RPMI8226 (cell line): Measurements from ENCODE around the gene MUL1.
A peak's percentile ranks its signal among the peaks of the same experiment; 100 is the strongest.
"Not testable (repeated sequence)": the region's sequence is repeated elsewhere in the genome, so short reads cannot be mapped to it uniquely, and the experiment has no call there.

Source experiments
- DNase-seq: peaks from one replicate; pipeline ENCODE4 v3.0.0-alpha.2; 2015

MUL1 gene

DNA sequence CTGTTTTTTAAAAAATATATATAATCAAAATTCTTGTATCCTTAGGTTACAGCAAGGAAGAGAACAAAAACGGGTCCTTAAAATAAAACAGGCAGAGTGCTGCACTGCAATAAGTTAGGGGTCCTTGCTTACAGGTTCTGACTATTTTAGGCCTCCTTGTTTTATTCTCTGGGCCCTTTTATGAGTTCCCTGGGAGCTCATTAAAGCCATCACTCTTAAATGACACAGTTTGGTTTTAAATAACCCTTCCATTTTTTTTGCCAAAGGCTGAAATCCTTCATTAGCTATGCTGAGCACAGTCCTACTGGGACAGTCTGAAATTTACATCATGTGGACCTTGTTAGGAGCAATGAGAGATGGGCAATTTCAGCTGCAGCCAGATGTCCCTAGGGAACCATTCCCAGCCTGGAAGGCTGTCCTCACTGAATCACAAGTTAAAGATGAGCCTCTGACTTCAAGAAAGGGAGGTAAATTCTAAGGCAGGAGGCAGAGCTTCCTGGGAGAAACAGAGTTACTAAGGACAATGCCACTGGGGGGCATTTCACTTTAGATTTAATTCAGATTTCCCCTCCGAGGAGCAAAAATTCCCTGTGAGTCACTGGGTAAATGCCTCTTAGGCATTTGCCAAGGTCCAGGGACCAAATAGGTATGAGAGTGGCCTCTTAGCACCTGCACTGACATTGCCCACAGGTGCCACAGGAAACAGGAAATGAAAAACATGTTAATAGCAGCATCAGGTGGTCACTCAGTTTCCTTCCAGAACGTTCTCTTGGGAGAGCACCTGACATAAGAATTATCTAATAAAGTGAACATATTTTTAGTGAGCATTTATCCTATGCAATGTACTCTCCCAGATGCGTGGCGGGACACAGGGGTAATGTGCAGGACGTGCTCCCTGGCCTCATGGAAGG is 3.8 kb upstream of the MUL1 start:
- DNase-seq, result peak; percentile 66

- DNase-seq, result no peak
These were observed 440 bp upstream of the MUL1 start for GRCh38 chr1:20508411-20508771.

DNA sequence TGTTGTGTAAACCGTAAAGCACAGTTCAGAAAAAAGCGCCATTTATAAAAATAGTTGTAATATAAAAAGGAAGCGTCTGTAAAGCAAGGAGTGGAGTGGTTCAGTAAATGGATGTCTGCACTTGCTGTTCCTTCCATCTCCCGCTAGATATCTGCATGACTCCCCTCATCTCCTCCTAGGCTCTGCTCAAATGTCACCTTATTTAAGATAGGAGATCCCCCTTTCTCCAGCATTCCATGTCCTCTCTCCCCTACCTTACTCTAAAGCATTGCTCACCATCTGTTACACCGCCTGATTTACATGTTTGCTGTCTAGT is 745 bp downstream of the MUL1 start:
- DNase-seq, result no peak

DNA sequence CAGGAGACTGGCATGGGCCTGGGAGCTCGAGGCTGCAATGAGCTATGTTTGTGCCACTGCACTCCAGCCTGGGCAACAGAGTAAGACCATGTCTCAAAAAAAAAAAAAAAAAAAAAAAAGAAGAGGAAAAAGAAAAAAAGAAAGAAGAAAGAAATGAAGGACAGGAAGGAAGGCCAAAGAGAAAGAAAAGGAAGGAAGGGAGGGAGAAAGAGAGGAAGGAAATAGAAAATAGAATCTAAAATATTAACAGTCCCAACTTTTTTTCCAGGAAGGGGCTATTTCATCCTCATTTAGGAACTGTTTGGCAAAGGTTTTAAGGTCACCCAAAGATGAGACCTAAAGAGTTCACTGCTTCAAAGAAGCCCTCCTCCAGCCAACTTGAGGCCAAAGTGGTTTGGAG is 2.5 kb downstream of the MUL1 start:
- no peak for DNase-seq

DNA sequence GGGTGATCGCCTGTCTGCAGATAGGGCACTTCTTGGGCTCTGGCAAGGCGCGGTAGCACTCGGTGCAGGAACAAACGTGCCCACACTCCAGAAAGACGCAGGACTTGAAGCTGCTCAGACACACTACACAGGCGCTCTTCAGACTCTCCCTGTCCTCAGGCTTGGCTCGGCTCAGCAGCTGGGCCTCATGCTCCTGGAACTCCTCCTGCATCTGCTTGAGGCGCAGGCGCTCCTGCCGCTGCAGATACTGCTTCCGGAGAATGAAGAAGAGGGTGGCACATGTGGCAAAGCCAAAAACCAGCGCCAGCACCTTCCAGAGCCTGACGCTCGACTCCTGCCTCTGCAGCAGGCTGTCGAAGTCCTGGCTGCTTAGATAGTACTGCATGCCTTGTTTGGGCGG is 7.2 kb downstream of the MUL1 start:
- no peak for DNase-seq

DNA sequence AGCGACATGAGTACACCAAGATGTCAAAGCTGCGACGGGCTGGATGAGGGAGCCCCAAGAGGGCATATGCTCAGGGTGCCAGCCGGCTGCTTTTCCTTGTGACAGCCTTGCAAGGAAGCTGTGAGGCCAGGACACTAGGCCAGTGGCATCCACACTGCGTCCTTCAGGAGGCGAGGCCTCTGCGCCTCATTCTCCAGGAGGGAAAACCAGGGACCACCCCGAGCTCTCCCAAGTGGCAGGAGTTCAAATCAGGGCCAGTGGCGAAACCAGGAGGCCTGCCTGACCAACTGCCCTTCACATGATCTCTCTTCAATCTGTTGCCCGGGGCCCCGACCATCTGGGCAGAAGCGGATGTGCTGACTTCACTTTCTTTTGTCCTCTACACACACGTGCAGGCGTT is 8.2 kb downstream of the MUL1 start:
- no peak for DNase-seq

GRCh38 chr1:20499105-20499504 is 8.8 kb downstream of the MUL1 start:
- DNase-seq, result no peak

DNA sequence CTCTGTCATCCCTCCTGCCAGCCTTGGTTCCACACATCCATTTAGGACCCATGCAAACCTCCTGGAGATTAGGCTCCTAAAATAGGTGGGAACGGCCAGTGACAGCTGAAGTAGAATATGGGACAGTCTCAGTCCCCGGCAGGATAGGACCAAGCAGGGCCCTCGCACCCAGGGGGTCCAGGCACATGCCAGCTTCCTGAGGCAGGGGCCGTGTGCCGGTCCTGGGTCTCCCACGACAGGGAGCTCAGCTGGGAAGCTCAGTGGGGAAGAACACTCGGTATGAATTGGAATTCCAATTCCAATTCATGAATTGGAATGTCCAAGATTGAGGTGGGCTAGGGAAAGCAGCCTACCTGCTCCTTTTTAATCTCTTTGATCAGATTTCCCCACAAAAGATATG is 9.8 kb downstream of the MUL1 start:
- DNase-seq, result no peak

DNA sequence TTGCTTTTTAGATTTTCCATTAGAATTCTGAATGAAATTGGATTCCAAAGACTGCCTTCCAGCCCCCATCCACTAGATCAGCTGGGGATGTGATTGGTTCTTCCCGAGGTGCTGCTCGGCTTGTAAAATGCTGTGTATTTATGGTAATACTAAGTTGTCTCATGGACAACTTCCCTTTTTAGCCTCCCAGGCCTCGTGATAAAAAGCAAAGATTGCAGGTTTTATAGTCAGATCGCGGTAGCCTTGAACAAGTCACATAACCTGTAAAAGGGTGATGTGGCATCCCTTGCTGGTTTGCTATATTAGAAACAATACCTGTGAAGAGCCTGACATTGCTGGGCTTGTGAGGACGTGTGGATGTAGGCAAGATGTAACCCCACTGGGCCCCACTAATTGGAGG is 10.4 kb downstream of the MUL1 start:
- DNase-seq, result no peak

- DNase-seq, result not testable (repeated sequence)
These were observed 11.1 kb downstream of the MUL1 start for GRCh38 chr1:20496725-20497383.

- DNase-seq, result no peak
These were observed 11.7 kb downstream of the MUL1 start for GRCh38 chr1:20496241-20496661.

- DNase-seq, result no peak
These were observed 12.3 kb downstream of the MUL1 start for GRCh38 chr1:20495661-20496060.

- DNase-seq, result no peak
These were observed 13.2 kb downstream of the MUL1 start for GRCh38 chr1:20494609-20495311.

DNA sequence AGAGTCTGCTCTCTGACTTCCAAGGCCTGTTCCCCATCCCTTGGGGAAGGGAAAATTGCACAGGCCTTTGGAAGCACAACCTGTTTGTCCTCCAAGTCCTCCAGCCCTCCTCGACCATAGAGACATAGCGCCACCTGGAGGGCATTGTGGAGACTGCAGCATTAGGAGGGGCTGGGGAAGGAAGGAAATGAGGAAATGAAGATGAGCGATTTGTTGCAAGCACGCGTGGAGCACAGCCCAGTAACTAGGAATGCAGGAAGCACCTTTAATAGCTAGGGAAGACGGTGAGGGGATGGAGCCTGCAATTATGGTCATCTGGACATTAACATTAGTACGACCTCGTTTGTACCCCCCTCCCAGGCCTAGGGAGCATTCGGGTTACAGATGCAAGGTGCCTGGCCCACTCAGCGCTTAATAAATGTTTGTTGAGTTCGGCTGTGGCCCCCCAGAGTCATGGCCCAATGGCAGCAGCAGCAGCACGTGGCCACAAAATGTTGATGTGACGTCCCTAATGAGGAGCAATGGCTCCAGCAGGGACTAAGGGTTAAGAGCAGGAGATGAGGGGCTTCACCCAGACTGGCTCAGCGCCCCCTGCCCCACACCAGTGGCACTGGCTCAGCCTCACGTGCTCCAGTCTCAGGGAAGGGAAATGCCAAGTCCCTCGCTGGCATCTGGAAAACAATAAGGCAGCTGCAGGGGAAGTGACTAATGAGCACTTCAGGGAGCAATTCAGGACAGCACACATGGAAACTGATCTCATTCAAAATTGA is 13.9 kb downstream of the MUL1 start:
- peak; percentile 85 for DNase-seq

DNA sequence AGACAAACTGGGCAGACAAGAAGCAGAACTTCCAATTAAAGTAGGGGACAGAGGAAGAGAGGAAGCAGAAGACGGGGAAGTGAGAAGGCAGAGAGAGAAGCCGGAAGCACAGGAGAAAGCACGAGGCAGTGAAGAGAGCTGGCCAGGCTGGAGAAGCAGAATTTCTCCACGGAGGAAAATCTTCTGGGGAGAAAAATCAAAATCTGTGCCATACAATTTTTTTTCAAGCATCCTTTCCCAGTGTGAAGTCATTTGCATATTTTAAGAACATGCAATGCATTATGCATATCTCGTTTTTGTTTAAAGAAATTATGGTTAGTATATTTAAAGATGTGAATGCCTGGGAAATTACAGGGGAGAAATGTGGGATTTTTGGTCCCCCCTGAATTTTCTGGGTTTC is 14.6 kb downstream of the MUL1 start:
- DNase-seq, result no peak

DNA sequence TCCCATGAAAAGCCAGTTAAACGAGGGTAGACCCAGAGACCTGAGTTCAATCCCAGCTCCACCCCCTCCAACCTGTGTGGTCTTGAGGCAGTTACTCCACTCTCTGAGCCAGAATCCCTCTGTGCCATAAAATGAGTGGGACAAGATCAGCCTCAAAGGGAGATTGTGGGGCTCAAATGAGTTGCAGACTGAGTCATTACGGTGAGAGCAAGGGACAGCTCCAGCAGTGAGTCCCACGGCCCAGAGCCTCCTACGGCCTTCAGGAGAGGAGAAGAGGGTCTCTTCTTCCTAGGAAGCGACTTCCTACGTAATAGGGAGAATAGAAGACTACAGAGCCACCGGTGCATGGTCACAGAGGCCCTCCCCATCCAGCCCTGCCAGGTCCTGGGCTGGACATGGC is 15.2 kb downstream of the MUL1 start:
- DNase-seq, result no peak

- DNase-seq, result peak; percentile 35
These were observed 16.1 kb downstream of the MUL1 start for GRCh38 chr1:20491866-20492265.

- DNase-seq, result no peak
These were observed 16.8 kb downstream of the MUL1 start for GRCh38 chr1:20491178-20491577.

- no peak for DNase-seq
These were observed 20.7 kb downstream of the MUL1 start for GRCh38 chr1:20487236-20487590.

DNA sequence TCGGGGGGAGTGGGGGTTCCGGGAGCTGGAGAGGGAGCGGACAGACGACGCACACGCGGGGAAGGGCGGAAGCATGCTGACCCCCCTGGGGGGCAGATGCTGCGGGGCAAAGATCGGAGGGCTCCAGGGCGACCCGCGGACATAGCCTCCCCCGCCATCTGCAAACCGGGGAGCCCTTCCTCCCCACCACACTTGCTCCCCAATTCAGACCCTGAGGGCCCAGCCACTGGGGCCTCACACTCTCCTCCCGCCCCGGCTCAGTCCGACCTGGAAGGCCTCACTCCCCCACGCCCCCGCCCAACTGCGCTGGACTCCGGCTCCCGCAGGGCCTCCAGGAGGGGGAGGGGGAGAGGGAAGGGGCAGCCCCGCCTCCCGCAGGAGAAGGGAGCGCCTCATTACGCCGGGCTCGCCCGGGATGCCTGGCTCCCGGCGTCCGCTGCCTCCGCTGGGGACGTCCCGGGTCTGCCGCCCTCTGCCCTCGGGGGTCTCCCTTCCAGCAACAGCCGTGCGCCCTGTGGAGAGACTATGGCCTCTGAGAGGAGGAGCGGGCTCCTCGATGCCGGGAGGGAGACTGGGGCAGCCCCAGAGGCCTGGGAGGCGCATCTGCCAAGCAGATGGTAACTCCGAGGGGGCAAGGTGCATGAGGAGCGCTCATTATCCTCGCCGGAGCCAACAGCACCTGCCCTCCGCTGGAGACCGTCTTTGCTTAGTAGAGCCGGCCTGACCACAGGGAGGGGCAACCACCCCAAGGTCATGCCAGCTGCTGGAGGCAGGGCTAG is 21.3 kb downstream of the MUL1 start:
- peak; percentile 53 for DNase-seq

DNA sequence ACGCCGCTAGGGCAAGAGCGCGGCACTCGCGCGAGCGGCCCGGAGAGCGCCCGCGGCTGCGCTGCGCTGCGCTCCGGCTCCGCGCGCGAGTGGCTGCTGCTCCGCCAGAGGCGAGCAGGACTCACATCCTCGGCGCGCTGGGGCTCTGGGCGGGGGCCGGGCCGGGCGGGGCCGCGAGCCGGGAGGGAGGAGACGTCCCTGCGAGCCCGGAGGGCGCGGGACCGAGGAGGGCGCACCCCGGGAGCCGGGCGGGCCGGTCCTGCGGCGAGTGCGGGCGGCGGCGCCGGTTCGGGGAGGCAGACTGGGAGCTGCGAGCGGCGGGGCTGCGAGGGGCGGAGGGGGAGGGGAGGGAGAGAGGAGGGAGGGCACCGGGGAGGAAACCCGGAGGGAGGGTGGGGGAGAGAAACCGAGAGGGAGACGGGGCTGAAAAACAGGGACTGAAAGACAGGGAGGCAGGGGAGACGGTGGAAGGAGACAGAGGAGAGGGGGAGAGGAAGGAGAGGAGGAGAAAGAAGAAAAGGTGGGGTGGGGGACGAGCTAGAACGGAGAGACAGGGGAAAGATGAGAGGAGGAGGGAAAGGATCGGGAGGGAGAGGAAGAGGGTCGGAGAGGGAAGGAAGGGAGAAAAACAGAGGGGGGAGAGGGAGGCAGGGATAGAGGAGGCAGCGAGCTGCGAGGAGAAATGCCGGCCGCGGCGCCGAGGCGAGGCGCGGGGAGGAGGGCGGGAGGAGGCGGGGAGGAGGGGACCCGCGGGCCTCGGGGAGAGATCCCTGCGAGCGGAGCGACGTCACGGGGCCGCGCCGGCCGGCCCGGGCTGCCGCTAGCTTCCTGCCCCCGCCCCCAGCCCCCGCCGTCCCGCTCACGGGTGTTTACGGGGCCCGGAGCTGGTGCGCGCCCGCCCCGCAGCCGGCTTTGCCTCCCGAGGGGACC is 22.2 kb downstream of the MUL1 start, which contains the start of gene CAMK2N1:
Gene CAMK2N1 (minus strand): TSS at position 684 of the 930 bp plus-strand sequence. CDS start 831 bp downstream, outside the sequence.
- DNase-seq, result peak; percentile 47
